ENCODE data around the gene DGUOK. TPM values are rescaled to one million over a fixed set of nuclear protein-coding genes. Genes with fewer than 3 reads are reported as not detected.

The DGUOK gene
- total and polyA plus RNA-seq, 4 donors, result 28.9 to 103 (median 73.9) TPM

GRCh38 chr2:73984203-73984921 lies 57.7 kb downstream of the DGUOK start, which contains the start of gene TET3:
TET3 (plus strand) TSS chr2:73984910; CDS start chr2:73986404, 1,494 bp downstream.
- peak within 1 kb of the TSS; percentile 55 to 97 for H3K27ac ChIP-seq (ENCODE audit: low read depth in 1 of 2, low read length in 1 of 2)
- peaks cover 0 to 18% (median 16%) of the 10 kb centered on the region in 3 donors for H3K27me3 ChIP-seq (ENCODE audit: control insufficient read depth in 3 of 3, insufficient read depth in 3 of 3, low read length in 2 of 3)
- 0 to 1% methylated on average over 32 to 85 of the region's 85 CpGs for WGBS, 2 donors
- H3K9ac ChIP-seq (ENCODE audit: insufficient read depth in 1 of 2, low read length in 2 of 2), result peak within 1 kb of the TSS; percentile 40 to 61
- peak within 1 kb of the TSS; percentile 50 for H3K4me3 ChIP-seq
- ATAC-seq (ENCODE audit: insufficient read depth, low FRiP score), result peak; percentile 10
- no peaks in the 10 kb centered on the region for H3K9me3 ChIP-seq (ENCODE audit: control insufficient read depth in 4 of 4, insufficient read depth in 3 of 4, low read length in 3 of 4)
- peaks cover 13 to 64% (median 35%) of the 10 kb centered on the region in 5 donors for H3K4me1 ChIP-seq (ENCODE audit: control insufficient read depth in 5 of 5, insufficient read depth in 5 of 5, low read length in 5 of 5)
- peak; percentile 42 to 68 (median 64) for DNase-seq
- no peak for TF ChIP-seq CTCF (IDR thresholded peaks at IDR 0.05; ENCODE audit: control extremely low read depth, extremely low read depth)
- H3K36me3 ChIP-seq (ENCODE audit: control insufficient read depth in 4 of 4, insufficient read depth in 4 of 4, low read length in 4 of 4), result peaks cover 0 to 8% (median 4%) of the 10 kb centered on the region in 4 donors

GRCh38 chr2:73984922-73985307 lies 58.2 kb downstream of the DGUOK start:
- H3K4me3 ChIP-seq, result peak overlapping the region; percentile 45
- no peak for TF ChIP-seq CTCF (IDR thresholded peaks at IDR 0.05; ENCODE audit: control extremely low read depth, extremely low read depth)
- WGBS, 2 donors, result 0% methylated on average over 25 to 56 of the region's 58 CpGs
- no peak overlapping the region for H3K9ac ChIP-seq (ENCODE audit: insufficient read depth in 1 of 2, low read length in 2 of 2)
- peak overlapping the region; percentile 55 to 71 for H3K27ac ChIP-seq (ENCODE audit: low read depth in 1 of 2, low read length in 1 of 2)
- H3K9me3 ChIP-seq (ENCODE audit: control insufficient read depth in 4 of 4, insufficient read depth in 3 of 4, low read length in 3 of 4), result no peaks in the 10 kb centered on the region
- ATAC-seq (ENCODE audit: insufficient read depth, low FRiP score) (no peak), DNase-seq (peak in 2 of 3 donors; percentile 47 to 69)
- H3K36me3 ChIP-seq (ENCODE audit: control insufficient read depth in 4 of 4, insufficient read depth in 4 of 4, low read length in 4 of 4), result peaks cover 2 to 8% (median 5%) of the 10 kb centered on the region in 4 donors
- H3K4me1 ChIP-seq (ENCODE audit: control insufficient read depth in 5 of 5, insufficient read depth in 5 of 5, low read length in 5 of 5), result peaks cover 13 to 64% (median 33%) of the 10 kb centered on the region in 5 donors
- H3K27me3 ChIP-seq (ENCODE audit: control insufficient read depth in 3 of 3, insufficient read depth in 3 of 3, low read length in 2 of 3), result peaks cover 0 to 12% (median 11%) of the 10 kb centered on the region in 3 donors

GRCh38 chr2:73985308-73986084 lies 58.8 kb downstream of the DGUOK start:
- peaks cover 0 to 7% (median 6%) of the 10 kb centered on the region in 3 donors for H3K27me3 ChIP-seq (ENCODE audit: control insufficient read depth in 3 of 3, insufficient read depth in 3 of 3, low read length in 2 of 3)
- peak overlapping the region; percentile 50 for H3K4me3 ChIP-seq
- H3K4me1 ChIP-seq (ENCODE audit: control insufficient read depth in 5 of 5, insufficient read depth in 5 of 5, low read length in 5 of 5), result peaks cover 13 to 64% (median 33%) of the 10 kb centered on the region in 5 donors
- no peak for ATAC-seq (ENCODE audit: insufficient read depth, low FRiP score)
- peak overlapping the region in 1 of 2 donors; percentile 75 for H3K27ac ChIP-seq (ENCODE audit: low read depth in 1 of 2, low read length in 1 of 2)
- WGBS, 2 donors, result 1% methylated on average over 19 to 66 of the region's 66 CpGs
- DNase-seq, result peak; percentile 39 to 55 (median 40)
- H3K36me3 ChIP-seq (ENCODE audit: control insufficient read depth in 4 of 4, insufficient read depth in 4 of 4, low read length in 4 of 4), result peaks cover 2 to 8% (median 7%) of the 10 kb centered on the region in 4 donors
- no peaks in the 10 kb centered on the region for H3K9me3 ChIP-seq (ENCODE audit: control insufficient read depth in 4 of 4, insufficient read depth in 3 of 4, low read length in 3 of 4)
- H3K9ac ChIP-seq (ENCODE audit: insufficient read depth in 1 of 2, low read length in 2 of 2), result peak overlapping the region; percentile 40 to 41
- no peak for TF ChIP-seq CTCF (IDR thresholded peaks at IDR 0.05; ENCODE audit: control extremely low read depth, extremely low read depth)
